Measurements from ENCODE around the gene STH.
"Not testable (repeated sequence)": the region's sequence is repeated elsewhere in the genome, so short reads cannot be mapped to it uniquely, and the experiment has no call there.

Gene STH

GRCh38 chr17:46006082-46006481 is 7.0 kb downstream of the STH start:
- not testable (repeated sequence) for DNase-seq (ENCODE audit: low read depth in 2 of 2)

DNA sequence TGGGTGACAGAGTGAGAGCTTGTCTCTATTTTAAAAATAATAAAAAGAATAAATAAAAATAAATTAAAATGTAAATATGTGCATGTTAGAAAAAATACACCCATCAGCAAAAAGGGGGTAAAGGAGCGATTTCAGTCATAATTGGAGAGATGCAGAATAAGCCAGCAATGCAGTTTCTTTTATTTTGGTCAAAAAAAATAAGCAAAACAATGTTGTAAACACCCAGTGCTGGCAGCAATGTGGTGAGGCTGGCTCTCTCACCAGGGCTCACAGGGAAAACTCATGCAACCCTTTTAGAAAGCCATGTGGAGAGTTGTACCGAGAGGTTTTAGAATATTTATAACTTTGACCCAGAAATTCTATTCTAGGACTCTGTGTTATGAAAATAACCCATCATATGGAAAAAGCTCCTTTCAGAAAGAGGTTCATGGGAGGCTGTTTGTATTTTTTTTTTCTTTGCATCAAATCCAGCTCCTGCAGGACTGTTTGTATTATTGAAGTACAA is 8.5 kb downstream of the STH start:
- no peak for DNase-seq (ENCODE audit: low read depth in 2 of 2)

DNA sequence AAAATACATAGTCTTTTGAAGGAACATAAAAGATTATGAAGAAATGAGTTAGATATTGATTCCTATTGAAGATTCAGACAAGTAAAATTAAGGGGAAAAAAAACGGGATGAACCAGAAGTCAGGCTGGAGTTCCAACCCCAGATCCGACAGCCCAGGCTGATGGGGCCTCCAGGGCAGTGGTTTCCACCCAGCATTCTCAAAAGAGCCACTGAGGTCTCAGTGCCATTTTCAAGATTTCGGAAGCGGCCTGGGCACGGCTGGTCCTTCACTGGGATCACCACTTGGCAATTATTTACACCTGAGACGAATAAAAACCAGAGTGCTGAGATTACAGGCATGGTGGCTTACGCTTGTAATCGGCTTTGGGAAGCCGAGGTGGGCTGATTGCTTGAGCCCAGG is 9.5 kb downstream of the STH start:
- DNase-seq (ENCODE audit: low read depth in 2 of 2), result no peak

GRCh38 chr17:46009681-46010596 is 10.9 kb downstream of the STH start:
- no peak for DNase-seq (ENCODE audit: low read depth in 2 of 2)

- DNase-seq (ENCODE audit: low read depth in 2 of 2), result no peak
These were observed 11.6 kb downstream of the STH start for GRCh38 chr17:46010597-46011186.

DNA sequence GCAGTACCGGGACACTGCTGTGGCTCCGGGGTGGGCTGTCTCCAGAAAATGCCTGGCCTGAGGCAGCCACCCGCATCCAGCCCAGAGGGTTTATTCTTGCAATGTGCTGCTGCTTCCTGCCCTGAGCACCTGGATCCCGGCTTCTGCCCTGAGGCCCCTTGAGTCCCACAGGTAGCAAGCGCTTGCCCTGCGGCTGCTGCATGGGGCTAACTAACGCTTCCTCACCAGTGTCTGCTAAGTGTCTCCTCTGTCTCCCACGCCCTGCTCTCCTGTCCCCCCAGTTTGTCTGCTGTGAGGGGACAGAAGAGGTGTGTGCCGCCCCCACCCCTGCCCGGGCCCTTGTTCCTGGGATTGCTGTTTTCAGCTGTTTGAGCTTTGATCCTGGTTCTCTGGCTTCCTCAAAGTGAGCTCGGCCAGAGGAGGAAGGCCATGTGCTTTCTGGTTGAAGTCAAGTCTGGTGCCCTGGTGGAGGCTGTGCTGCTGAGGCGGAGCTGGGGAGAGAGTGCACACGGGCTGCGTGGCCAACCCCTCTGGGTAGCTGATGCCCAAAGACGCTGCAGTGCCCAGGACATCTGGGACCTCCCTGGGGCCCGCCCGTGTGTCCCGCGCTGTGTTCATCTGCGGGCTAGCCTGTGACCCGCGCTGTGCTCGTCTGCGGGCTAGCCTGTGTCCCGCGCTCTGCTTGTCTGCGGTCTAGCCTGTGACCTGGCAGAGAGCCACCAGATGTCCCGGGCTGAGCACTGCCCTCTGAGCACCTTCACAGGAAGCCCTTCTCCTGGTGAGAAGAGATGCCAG is 12.9 kb downstream of the STH start:
- no peak for DNase-seq (ENCODE audit: low read depth in 2 of 2)

GRCh38 chr17:46012506-46013079 is 13.5 kb downstream of the STH start:
- DNase-seq (ENCODE audit: low read depth in 2 of 2), result no peak

GRCh38 chr17:46013127-46013501 is 14.1 kb downstream of the STH start:
- no peak for DNase-seq (ENCODE audit: low read depth in 2 of 2)

DNA sequence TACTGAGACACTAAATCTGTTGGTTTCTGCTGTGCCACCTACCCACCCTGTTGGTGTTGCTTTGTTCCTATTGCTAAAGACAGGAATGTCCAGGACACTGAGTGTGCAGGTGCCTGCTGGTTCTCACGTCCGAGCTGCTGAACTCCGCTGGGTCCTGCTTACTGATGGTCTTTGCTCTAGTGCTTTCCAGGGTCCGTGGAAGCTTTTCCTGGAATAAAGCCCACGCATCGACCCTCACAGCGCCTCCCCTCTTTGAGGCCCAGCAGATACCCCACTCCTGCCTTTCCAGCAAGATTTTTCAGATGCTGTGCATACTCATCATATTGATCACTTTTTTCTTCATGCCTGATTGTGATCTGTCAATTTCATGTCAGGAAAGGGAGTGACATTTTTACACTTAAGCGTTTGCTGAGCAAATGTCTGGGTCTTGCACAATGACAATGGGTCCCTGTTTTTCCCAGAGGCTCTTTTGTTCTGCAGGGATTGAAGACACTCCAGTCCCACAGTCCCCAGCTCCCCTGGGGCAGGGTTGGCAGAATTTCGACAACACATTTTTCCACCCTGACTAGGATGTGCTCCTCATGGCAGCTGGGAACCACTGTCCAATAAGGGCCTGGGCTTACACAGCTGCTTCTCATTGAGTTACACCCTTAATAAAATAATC is 14.6 kb downstream of the STH start:
- no peak for DNase-seq (ENCODE audit: low read depth in 2 of 2)

GRCh38 chr17:46019408-46019925 is 20.4 kb downstream of the STH start:
- not testable (repeated sequence) for DNase-seq (ENCODE audit: low read depth in 2 of 2)

- DNase-seq (ENCODE audit: low read depth in 2 of 2), result peak; percentile 34 to 40
These were observed 21.1 kb downstream of the STH start for GRCh38 chr17:46020023-46020761.

GRCh38 chr17:46020998-46021397 is 21.9 kb downstream of the STH start:
- no peak for DNase-seq (ENCODE audit: low read depth in 2 of 2)

GRCh38 chr17:46023366-46023765 is 24.3 kb downstream of the STH start:
- DNase-seq (ENCODE audit: low read depth in 2 of 2), result not testable (repeated sequence)

DNA sequence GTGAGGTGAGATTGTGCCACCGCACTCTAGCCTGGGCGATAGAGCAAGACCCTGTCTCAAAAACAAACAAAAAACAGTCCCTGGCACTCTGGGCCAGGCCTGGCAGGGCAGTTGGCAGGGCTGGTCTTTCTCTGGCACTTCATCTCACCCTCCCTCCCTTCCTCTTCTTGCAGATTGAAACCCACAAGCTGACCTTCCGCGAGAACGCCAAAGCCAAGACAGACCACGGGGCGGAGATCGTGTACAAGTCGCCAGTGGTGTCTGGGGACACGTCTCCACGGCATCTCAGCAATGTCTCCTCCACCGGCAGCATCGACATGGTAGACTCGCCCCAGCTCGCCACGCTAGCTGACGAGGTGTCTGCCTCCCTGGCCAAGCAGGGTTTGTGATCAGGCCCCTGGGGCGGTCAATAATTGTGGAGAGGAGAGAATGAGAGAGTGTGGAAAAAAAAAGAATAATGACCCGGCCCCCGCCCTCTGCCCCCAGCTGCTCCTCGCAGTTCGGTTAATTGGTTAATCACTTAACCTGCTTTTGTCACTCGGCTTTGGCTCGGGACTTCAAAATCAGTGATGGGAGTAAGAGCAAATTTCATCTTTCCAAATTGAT is 24.8 kb downstream of the STH start:
- no peak for DNase-seq (ENCODE audit: low read depth in 2 of 2)

DNA sequence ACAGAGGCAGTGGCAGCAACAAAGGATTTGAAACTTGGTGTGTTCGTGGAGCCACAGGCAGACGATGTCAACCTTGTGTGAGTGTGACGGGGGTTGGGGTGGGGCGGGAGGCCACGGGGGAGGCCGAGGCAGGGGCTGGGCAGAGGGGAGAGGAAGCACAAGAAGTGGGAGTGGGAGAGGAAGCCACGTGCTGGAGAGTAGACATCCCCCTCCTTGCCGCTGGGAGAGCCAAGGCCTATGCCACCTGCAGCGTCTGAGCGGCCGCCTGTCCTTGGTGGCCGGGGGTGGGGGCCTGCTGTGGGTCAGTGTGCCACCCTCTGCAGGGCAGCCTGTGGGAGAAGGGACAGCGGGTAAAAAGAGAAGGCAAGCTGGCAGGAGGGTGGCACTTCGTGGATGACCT is 25.5 kb downstream of the STH start:
- DNase-seq (ENCODE audit: low read depth in 2 of 2), result no peak

- DNase-seq (ENCODE audit: low read depth in 2 of 2), result no peak
These were observed 26.0 kb downstream of the STH start for GRCh38 chr17:46025060-46025459.

GRCh38 chr17:46025510-46026165 is 26.6 kb downstream of the STH start:
- no peak for DNase-seq (ENCODE audit: low read depth in 2 of 2)

GRCh38 chr17:46026166-46027047 is 27.4 kb downstream of the STH start:
- no peak for DNase-seq (ENCODE audit: low read depth in 2 of 2)
